ENCODE measurements around the gene PTEN. TPM values are rescaled to one million over a fixed set of nuclear protein-coding genes. Genes with fewer than 3 reads are reported as not detected.
A peak's percentile ranks its signal among the peaks of the same experiment; 100 is the strongest.

Gene PTEN
- total and polyA plus RNA-seq, 8 donors: 26.2 to 374 (median 59.7) TPM

DNA sequence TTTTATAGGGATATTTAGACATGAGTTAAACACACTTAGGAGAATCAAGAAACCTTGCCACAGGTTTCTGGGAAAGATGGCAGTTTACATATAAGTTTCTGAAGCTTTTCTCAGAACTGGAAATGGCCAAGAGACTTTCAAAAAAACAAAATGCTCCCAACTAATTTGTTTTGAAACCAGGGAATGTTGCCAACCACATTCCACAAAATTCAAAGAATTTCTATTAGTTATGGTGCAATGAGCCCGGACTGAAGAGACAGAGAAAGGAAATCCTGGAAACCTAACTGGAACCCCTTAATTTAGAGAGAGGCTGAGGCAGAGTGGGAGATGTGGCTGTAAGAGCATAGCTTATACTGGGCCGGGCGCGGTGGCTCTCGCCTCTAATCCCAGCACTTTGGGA lies 128.5 kb downstream of the PTEN start:
- no peak for DNase-seq
- intact Hi-C loops (cut with DNase I; ENCODE audit: low total_unique reads): no loop called here
- H3K4me1 ChIP-seq: no peaks in the 10 kb centered on the region
- H3K9me3 ChIP-seq: no peaks in the 10 kb centered on the region
- WGBS, 5 donors: 91 to 98% (median 95%) methylated on average over 5 of the region's 5 CpGs
- H3K4me3 ChIP-seq: no peak overlapping the region
- H3K36me3 ChIP-seq: no peaks in the 10 kb centered on the region
- H3K27me3 ChIP-seq: no peaks in the 10 kb centered on the region
- no peak for TF ChIP-seq POLR2AphosphoS5 (IDR thresholded peaks at IDR 0.05)
- TF ChIP-seq, protein P1, sequence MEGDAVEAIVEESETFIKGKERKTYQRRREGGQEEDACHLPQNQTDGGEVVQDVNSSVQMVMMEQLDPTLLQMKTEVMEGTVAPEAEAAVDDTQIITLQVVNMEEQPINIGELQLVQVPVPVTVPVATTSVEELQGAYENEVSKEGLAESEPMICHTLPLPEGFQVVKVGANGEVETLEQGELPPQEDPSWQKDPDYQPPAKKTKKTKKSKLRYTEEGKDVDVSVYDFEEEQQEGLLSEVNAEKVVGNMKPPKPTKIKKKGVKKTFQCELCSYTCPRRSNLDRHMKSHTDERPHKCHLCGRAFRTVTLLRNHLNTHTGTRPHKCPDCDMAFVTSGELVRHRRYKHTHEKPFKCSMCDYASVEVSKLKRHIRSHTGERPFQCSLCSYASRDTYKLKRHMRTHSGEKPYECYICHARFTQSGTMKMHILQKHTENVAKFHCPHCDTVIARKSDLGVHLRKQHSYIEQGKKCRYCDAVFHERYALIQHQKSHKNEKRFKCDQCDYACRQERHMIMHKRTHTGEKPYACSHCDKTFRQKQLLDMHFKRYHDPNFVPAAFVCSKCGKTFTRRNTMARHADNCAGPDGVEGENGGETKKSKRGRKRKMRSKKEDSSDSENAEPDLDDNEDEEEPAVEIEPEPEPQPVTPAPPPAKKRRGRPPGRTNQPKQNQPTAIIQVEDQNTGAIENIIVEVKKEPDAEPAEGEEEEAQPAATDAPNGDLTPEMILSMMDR (IDR thresholded peaks at IDR 0.05): no peak
- TF ChIP-seq POLR2A (IDR thresholded peaks at IDR 0.05): no peak
- no peak for TF ChIP-seq EP300 (IDR thresholded peaks at IDR 0.05)
- H3K27ac ChIP-seq: no peak overlapping the region

DNA sequence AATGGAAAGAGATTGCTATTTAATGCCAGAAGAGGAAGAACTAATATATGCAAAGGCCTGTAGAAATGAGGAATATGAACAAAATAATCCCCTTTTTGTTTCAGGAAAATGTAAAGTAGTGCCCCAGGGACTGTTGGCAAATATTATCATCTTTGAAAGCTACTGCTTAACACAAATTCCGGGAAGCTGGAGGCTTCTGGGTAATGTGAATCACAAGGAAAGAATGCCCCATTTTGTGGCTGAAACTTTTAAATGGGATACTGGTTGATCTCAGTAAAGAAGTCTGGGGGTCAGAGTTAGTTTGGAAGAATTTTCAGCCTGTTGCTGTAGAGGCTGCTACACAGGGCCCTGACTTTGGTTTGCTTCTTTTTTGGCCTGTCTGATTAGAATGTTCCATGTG lies 141.0 kb downstream of the PTEN start:
- DNase-seq: peak in 1 of 2 donors; percentile 14
- Histone ChIP-seq H3K36me3 (no peaks in the 10 kb centered on the region), H3K27me3 (no peaks in the 10 kb centered on the region), H3K9me3 (no peaks in the 10 kb centered on the region), H3K4me1 (no peaks in the 10 kb centered on the region), H3K4me3 (no peak overlapping the region), H3K27ac (no peak overlapping the region)
- intact Hi-C loops (cut with DNase I; ENCODE audit: low total_unique reads): no loop called here
- 50 to 88% (median 78%) methylated on average over 1 of the region's 1 CpG for WGBS, 5 donors
- TF ChIP-seq EP300 (IDR thresholded peaks at IDR 0.05) (no peak), POLR2AphosphoS5 (IDR thresholded peaks at IDR 0.05) (no peak), POLR2A (IDR thresholded peaks at IDR 0.05) (no peak)
- TF ChIP-seq, protein P1 (IDR thresholded peaks at IDR 0.05): no peak

DNA sequence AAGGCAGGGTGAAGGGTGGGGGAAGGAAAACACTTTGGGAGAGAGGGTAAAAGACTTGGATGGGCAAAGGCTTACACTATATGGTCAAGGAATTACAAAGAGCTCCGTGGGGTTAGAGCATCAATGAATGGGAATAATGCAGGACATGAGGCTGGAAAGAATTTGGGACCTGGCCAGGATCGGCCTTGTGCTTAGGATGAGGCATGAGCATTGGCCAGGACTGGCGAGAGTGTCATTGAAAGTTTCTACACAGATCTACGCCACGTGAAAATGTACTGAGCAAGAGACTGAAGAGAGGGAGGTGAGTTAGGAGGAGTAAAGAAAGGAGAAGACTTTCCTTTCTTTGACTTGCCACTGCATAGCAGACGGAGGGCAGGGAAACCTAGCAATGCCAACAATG lies 142.8 kb downstream of the PTEN start:
- no peak overlapping the region for H3K27ac ChIP-seq
- no peak for DNase-seq
- TF ChIP-seq POLR2AphosphoS5 (IDR thresholded peaks at IDR 0.05) (no peak), POLR2A (IDR thresholded peaks at IDR 0.05) (no peak), EP300 (IDR thresholded peaks at IDR 0.05) (no peak)
- TF ChIP-seq, protein P1 (IDR thresholded peaks at IDR 0.05): no peak
- H3K9me3 ChIP-seq: no peaks in the 10 kb centered on the region
- no peaks in the 10 kb centered on the region for H3K27me3 ChIP-seq
- H3K4me1 ChIP-seq: no peaks in the 10 kb centered on the region
- 92 to 97% (median 94%) methylated on average over 6 of the region's 6 CpGs for WGBS, 5 donors
- H3K36me3 ChIP-seq: no peaks in the 10 kb centered on the region
- no peak overlapping the region for H3K4me3 ChIP-seq
- intact Hi-C loops (cut with DNase I; ENCODE audit: low total_unique reads): no loop called here

- no peak for DNase-seq
- 68 to 80% (median 77%) methylated on average over 1 of the region's 1 CpG for WGBS, 5 donors
These were observed 145.5 kb downstream of the PTEN start for GRCh38 chr10:88008866-88009470.

DNA sequence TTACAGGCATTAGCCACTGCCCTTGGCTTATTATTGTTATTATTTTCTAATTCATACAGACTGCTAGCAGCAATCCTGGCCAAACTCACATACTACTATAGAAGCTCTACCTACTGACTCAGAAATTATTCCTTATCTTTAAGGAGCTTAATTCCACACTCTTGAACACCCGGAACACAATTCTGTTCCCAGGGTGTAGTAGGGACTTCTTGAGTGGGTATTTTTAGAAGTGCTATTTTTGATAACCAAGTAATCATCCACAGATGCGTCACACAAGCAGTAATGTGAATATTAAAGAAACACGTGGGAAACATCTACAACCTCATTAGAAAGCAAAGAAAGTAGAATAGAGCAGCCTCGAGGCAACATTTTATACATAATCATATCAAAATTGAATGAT lies 149.2 kb downstream of the PTEN start:
- TF ChIP-seq POLR2AphosphoS5 (IDR thresholded peaks at IDR 0.05) (no peak), EP300 (IDR thresholded peaks at IDR 0.05) (no peak), POLR2A (IDR thresholded peaks at IDR 0.05) (no peak)
- TF ChIP-seq, protein P1 (IDR thresholded peaks at IDR 0.05): no peak

More at GRCh38 chr10:88008866-88009470, 145.5 kb downstream of the PTEN start:
- intact Hi-C loops (cut with DNase I; ENCODE audit: low total_unique reads): no loop called here
- no peaks in the 10 kb centered on the region for H3K4me1 ChIP-seq
- no peaks in the 10 kb centered on the region for H3K27me3 ChIP-seq
- no peaks in the 10 kb centered on the region for H3K36me3 ChIP-seq
- TF ChIP-seq EP300 (IDR thresholded peaks at IDR 0.05) (no peak), POLR2A (IDR thresholded peaks at IDR 0.05) (no peak)
- no peak overlapping the region for H3K27ac ChIP-seq
- H3K4me3 ChIP-seq: no peak overlapping the region
- H3K9me3 ChIP-seq: no peaks in the 10 kb centered on the region

More for the DNA sequence above, 149.2 kb downstream of the PTEN start:
- no peak for DNase-seq
- H3K4me3 ChIP-seq: no peak overlapping the region
- H3K27ac ChIP-seq: no peak overlapping the region
- no peaks in the 10 kb centered on the region for H3K4me1 ChIP-seq
- no peaks in the 10 kb centered on the region for H3K9me3 ChIP-seq
- WGBS, 5 donors: 37 to 69% (median 44%) methylated on average over 4 of the region's 4 CpGs
- no peaks in the 10 kb centered on the region for H3K36me3 ChIP-seq
- intact Hi-C loops (cut with DNase I; ENCODE audit: low total_unique reads): no loop called here
- H3K27me3 ChIP-seq: no peaks in the 10 kb centered on the region

Data from stomach (tissue), 9 donors.